ENCODE results near the gene SHD. TPM values are rescaled to one million over a fixed set of nuclear protein-coding genes. Genes with fewer than 3 reads are reported as not detected.
"Not testable (repeated sequence)": the region's sequence is repeated elsewhere in the genome, so short reads cannot be mapped to it uniquely, and the experiment has no call there.

The SHD gene
- total and polyA plus RNA-seq, 2 experiments from 2014 or later: 93.2 to 144 TPM

DNA sequence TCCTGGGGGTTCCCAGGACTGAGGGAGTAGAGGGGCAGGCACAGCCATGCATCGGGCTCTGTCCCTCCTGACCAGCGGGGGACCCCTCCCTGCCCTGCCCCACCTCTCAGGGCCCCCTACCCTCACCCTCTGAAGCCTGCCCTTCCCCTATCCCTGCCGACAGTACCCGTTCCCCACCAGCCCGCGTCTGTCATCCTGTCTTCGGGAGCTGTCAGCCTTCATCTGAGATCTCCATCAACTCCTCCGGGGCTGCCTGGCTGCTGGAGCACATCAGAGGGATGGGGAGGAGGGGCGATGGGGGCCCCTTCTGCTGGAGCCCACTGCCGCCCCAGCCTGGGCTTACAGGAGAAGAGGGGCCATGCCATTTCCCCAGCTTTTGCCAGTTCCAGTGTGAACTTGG lies 6.2 kb upstream of the SHD start:
- no peak for DNase-seq (ENCODE audit: low read depth in 1 of 2, low spot score in 1 of 2)
- TF ChIP-seq, protein P1, sequence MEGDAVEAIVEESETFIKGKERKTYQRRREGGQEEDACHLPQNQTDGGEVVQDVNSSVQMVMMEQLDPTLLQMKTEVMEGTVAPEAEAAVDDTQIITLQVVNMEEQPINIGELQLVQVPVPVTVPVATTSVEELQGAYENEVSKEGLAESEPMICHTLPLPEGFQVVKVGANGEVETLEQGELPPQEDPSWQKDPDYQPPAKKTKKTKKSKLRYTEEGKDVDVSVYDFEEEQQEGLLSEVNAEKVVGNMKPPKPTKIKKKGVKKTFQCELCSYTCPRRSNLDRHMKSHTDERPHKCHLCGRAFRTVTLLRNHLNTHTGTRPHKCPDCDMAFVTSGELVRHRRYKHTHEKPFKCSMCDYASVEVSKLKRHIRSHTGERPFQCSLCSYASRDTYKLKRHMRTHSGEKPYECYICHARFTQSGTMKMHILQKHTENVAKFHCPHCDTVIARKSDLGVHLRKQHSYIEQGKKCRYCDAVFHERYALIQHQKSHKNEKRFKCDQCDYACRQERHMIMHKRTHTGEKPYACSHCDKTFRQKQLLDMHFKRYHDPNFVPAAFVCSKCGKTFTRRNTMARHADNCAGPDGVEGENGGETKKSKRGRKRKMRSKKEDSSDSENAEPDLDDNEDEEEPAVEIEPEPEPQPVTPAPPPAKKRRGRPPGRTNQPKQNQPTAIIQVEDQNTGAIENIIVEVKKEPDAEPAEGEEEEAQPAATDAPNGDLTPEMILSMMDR (IDR thresholded peaks at IDR 0.05; ENCODE audit: low read depth, low read length): no peak

DNA sequence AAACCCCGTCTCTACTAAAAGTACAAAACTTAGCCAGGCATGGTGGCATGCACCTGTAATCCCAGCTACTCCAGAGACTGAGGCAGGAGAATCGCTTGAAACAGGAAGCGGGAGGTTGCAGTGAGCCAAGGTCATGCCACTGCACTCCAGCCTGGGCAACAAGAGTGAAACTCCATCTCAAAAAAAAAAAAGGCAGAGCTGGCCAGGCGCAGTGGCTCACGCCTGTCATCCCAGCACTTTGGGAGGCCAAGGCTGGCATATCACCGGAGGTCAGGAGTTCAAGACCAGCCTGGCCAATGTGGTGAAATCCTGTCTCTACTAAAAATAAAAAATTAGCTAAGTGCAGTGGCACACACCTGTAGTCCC lies 4.8 kb upstream of the SHD start:
- not testable (repeated sequence) for H3K36me3 ChIP-seq; H3K27me3 ChIP-seq; H3K27ac ChIP-seq; DNase-seq (ENCODE audit: low read depth in 1 of 2, low spot score in 1 of 2); H3K4me3 ChIP-seq; H3K9me3 ChIP-seq (ENCODE audit: low read depth)
- peaks cover 16% of the 10 kb centered on the region for H3K4me1 ChIP-seq (ENCODE audit: low read depth)

More for the DNA sequence above, 6.2 kb upstream of the SHD start:
- Histone ChIP-seq H3K27me3 (no peaks in the 10 kb centered on the region), H3K4me3 (no peak overlapping the region), H3K27ac (peak overlapping the region; percentile 55), H3K36me3 (no peaks in the 10 kb centered on the region), H3K4me1 (ENCODE audit: low read depth) (peaks cover 9% of the 10 kb centered on the region), H3K9me3 (ENCODE audit: low read depth) (no peaks in the 10 kb centered on the region)

DNA sequence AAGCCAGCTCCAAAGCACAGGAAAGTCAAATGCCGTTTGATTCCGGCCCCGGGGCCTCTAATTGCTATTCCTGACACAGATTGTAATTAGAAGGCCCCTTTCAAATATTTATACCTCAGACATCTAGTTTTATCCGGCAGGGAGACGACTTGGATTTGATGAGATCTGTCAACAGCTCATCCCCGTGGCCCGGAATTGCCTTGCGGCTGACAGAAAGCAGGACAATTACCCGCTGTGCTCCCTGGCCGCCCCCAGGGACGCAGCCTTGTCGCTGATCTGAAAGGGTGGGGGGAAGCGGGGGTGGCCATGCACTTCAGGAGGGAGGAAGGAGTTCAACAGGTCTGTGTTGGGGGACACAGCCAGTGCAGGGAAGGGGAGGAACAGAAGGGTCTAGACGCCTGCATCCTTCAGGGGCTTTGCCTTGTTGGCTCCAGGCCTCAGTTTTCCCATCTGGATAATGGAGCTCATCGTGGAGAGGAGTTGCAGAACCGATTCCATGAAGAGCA lies 1.8 kb upstream of the SHD start:
- TF ChIP-seq, protein P1 (IDR thresholded peaks at IDR 0.05; ENCODE audit: low read depth, low read length): no peak
- H3K27me3 ChIP-seq: no peaks in the 10 kb centered on the region
- H3K27ac ChIP-seq: peak overlapping the region; percentile 70
- no peak overlapping the region for H3K4me3 ChIP-seq
- DNase-seq (ENCODE audit: low read depth in 1 of 2, low spot score in 1 of 2): peak in 1 of 2 donors; percentile 42
- peaks cover 16% of the 10 kb centered on the region for H3K4me1 ChIP-seq (ENCODE audit: low read depth)
- H3K9me3 ChIP-seq (ENCODE audit: low read depth): no peaks in the 10 kb centered on the region
- H3K36me3 ChIP-seq: no peaks in the 10 kb centered on the region

DNA sequence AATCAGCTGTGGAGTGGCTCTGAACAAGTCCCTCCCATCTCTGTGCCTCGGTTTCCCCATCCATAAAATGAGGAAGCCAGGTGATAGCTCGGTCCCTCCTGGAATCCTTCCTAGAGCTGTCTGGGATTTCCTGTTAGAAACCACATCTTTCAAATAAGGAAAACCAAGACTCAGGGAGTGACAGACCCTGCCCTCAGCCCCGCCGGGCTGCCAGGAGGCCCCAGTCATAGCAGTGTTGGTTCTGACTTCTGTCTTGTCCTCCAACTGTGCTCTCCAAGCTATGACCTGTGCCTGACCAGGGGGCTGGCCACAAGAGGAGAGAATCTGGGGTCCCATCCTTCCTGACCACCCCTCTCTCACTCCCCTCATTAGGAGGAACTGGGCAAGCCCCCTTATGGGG lies 1.1 kb upstream of the SHD start:
- peak overlapping the region; percentile 70 for H3K27ac ChIP-seq
- no peaks in the 10 kb centered on the region for H3K36me3 ChIP-seq
- TF ChIP-seq, protein P1 (IDR thresholded peaks at IDR 0.05; ENCODE audit: low read depth, low read length): no peak
- peak overlapping the region; percentile 90 for H3K4me3 ChIP-seq
- H3K4me1 ChIP-seq (ENCODE audit: low read depth): peaks cover 16% of the 10 kb centered on the region
- no peaks in the 10 kb centered on the region for H3K9me3 ChIP-seq (ENCODE audit: low read depth)
- H3K27me3 ChIP-seq: no peaks in the 10 kb centered on the region
- no peak for DNase-seq (ENCODE audit: low read depth in 1 of 2, low spot score in 1 of 2)

DNA sequence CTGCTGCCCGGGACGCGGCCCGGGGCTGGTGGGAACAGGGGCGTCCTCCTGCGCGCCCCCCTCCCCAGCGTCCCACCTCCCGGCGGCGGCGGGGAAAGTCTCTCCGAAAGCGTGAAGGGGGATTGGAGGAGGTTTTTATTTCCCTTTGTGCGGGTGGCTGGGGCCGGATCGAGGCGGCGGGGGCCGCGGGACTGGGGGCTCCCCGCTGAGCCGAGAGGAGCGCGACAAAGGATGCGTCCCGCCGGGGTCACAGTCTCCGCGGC lies 132 bp downstream of the SHD start:
- no peak for DNase-seq (ENCODE audit: low read depth in 1 of 2, low spot score in 1 of 2)
- Histone ChIP-seq H3K9me3 (ENCODE audit: low read depth) (no peaks in the 10 kb centered on the region), H3K27ac (peak overlapping the region; percentile 70), H3K27me3 (no peaks in the 10 kb centered on the region), H3K36me3 (no peaks in the 10 kb centered on the region), H3K4me1 (ENCODE audit: low read depth) (peaks cover 16% of the 10 kb centered on the region), H3K4me3 (peak overlapping the region; percentile 90)
- TF ChIP-seq, protein P1 (IDR thresholded peaks at IDR 0.05; ENCODE audit: low read depth, low read length): no peak

DNA sequence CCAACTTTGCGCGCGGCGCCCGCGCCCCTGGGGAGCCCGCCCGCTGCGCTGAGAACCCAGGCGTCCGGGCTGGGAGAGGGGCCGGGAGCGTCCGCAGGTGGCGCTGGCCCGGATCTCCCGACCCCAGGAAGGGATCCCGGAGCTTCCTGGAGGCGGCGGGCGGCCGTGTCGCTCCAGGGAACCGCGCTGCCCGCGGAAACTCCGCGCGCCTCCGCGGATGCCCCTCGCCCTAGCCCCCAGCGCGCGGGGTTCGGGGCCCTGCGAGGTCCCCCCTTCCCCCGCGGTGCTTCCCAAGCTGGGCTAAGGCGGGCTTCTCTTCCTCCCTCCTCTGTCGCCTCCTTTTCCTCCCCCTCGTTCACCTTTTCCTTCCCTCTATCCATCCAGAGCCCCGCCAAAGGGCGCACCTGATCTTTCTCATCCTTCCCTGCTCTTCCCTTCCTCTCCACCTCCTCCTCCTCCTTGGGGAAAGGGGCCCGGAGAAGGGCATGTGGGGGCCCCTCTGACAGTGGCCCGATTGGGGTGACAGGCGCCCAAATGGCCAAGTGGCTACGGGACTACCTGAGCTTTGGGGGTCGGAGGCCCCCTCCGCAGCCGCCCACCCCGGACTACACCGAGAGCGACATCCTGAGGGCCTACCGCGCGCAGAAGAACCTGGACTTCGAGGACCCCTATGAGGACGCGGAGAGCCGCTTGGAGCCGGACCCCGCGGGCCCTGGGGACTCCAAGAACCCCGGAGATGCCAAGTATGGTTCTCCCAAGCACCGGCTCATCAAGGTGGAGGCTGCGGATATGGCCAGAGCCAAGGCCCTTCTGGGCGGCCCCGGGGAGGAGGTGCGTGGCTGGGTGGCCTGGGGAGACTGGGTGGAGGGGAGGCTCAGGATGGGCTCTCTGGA lies 710 bp downstream of the SHD start:
- Histone ChIP-seq H3K9me3 (ENCODE audit: low read depth) (no peaks in the 10 kb centered on the region), H3K4me3 (peak overlapping the region; percentile 90), H3K4me1 (ENCODE audit: low read depth) (peaks cover 16% of the 10 kb centered on the region), H3K36me3 (no peaks in the 10 kb centered on the region), H3K27ac (peak overlapping the region; percentile 70), H3K27me3 (no peaks in the 10 kb centered on the region)
- DNase-seq (ENCODE audit: low read depth in 1 of 2, low spot score in 1 of 2): peak in 1 of 2 donors; percentile 29
- TF ChIP-seq, protein P1 (IDR thresholded peaks at IDR 0.05; ENCODE audit: low read depth, low read length): no peak
